HCT116 (cell line): ENCODE data around the gene DGAT2. TPM values are rescaled to one million over a fixed set of nuclear protein-coding genes. Genes with fewer than 3 reads are reported as not detected.

Experiments used
- ATAC-seq: fragments of 200-7000 bp; cut with Tn5 transposase; 2 replicates; pipeline ENCODE4 v1.9.1; 2020; ENCODE audit warnings: mild to moderate bottlenecking, moderate library complexity
- BruUV-seq: library from RNA; stranded (reverse); fragments of 400-500 nt; replicated peaks from 2 replicates; lab custom pipeline; 2021; lab: Mats Ljungman, UMichigan
- CTCF ChIA-PET: fragments of 300-600 bp; sonication (Branson Sonifier 250); formaldehyde crosslinking; loops from one replicate; lab custom pipeline; 2021; ENCODE audit warnings: antibody characterized with exemption; lab: Charles Lee
- POLR2A ChIA-PET: fragments of 300-600, 350-600 bp; sonication (Branson Sonifier 250); formaldehyde crosslinking; loops from one replicate; lab custom pipeline; 2021; ENCODE audit warnings: antibody characterized with exemption; lab: Charles Lee
- RAD21 ChIA-PET, 2 experiments: fragments of 300-600 bp; sonication (Branson Sonifier 250); formaldehyde crosslinking; loops; one replicate each; lab custom pipeline; 2023; ENCODE audit warnings: low total read pairs in 2 of 2; ENCODE audit not compliant: uncharacterized antibody in 2 of 2, unreplicated experiment in 2 of 2, low non-redundant PET in 1 of 2; lab: Charles Lee
- DNase-seq: peaks from one replicate; pipeline ENCODE4 v3.0.0-alpha.2; 2010; ENCODE audit warnings: low read depth, low spot score
- H2AFZ ChIP-seq: fragments of 200-600 bp; shearing (Covaris generic), sonication (generic); 2 replicates; pipeline ENCODE4 v1.6.1; 2017; ENCODE audit warnings: low read depth, mixed run types, mixed read lengths, antibody characterized with exemption, low read length; ENCODE audit not compliant: poor library complexity, severe bottlenecking
- H3K27ac ChIP-seq: 2 replicates; pipeline ENCODE4 v1.5.1; 2012; ENCODE audit warnings: low read depth, low read length
- H3K27me3 ChIP-seq: fragments of 200-600 bp; sonication (generic); 2 replicates; pipeline ENCODE4 v1.6.1; 2016; ENCODE audit warnings: mixed run types, low read length, mixed read lengths; ENCODE audit not compliant: insufficient read depth
- H3K36me3 ChIP-seq, 2 experiments: fragments of 200-500 bp in 1 of 2; fragments of 200-600 bp in 1 of 2; sonication (Bioruptor generic) in 1 of 2; sonication (generic) in 1 of 2; 2 replicates each; pipeline versions ENCODE4 v1.5.1 to v1.6.1; 2014 to 2016; ENCODE audit warnings: low read length in 2 of 2, inconsistent platforms in 1 of 2, mixed read lengths in 1 of 2, mixed run types in 1 of 2; ENCODE audit not compliant: insufficient read depth in 2 of 2, control insufficient read depth in 1 of 2
- H3K4me1 ChIP-seq, 2 experiments: fragments of 200-600 bp in 1 of 2; sonication (generic) in 1 of 2; 2 replicates each; pipeline versions ENCODE4 v1.5.1 to v1.6.1; 2012 to 2017; ENCODE audit warnings: low read length in 2 of 2, inconsistent platforms in 1 of 2, mild to moderate bottlenecking in 1 of 2, mixed read lengths in 1 of 2, mixed run types in 1 of 2, moderate library complexity in 1 of 2; ENCODE audit not compliant: insufficient read depth in 2 of 2, control insufficient read depth in 1 of 2
- H3K4me2 ChIP-seq: fragments of 200-600 bp; sonication (generic); 2 replicates; pipeline ENCODE4 v1.6.1; 2017; ENCODE audit warnings: mixed run types, low read length, mixed read lengths
- H3K4me3 ChIP-seq, 2 experiments: fragments of 200-600 bp in 1 of 2; sonication (generic) in 1 of 2; replicated peaks in 1 of 2; 2 replicates each; pipeline ENCODE4 v1.5.1; 2011 to 2016; ENCODE audit warnings: low read length in 2 of 2, control low read depth in 1 of 2, low read depth in 1 of 2, mild to moderate bottlenecking in 1 of 2, mixed read lengths in 1 of 2, mixed run types in 1 of 2
- H3K79me2 ChIP-seq: fragments of 200-600 bp; sonication (generic); 2 replicates; pipeline ENCODE4 v1.6.1; 2017; ENCODE audit warnings: mild to moderate bottlenecking, mixed run types, low read length, moderate library complexity, mixed read lengths; ENCODE audit not compliant: insufficient read depth
- H3K9ac ChIP-seq: fragments of 200-600 bp; sonication (generic); 2 replicates; pipeline ENCODE4 v1.6.1; 2016; ENCODE audit warnings: low read length, mixed read lengths
- H3K9me2 ChIP-seq: fragments of 200-600 bp; sonication (generic), shearing (Covaris generic); 2 replicates; pipeline ENCODE4 v1.6.1; 2017; ENCODE audit warnings: mixed run types, mild to moderate bottlenecking, moderate library complexity; ENCODE audit not compliant: insufficient read depth
- H3K9me3 ChIP-seq, 2 experiments: fragments of 200-500 bp in 1 of 2; fragments of 200-600 bp in 1 of 2; sonication (Bioruptor generic) in 1 of 2; sonication (generic) in 1 of 2; 2 replicates each; pipeline ENCODE4 v1.6.1; 2014 to 2017; ENCODE audit warnings: low read length in 2 of 2, mixed read lengths in 2 of 2, inconsistent platforms in 1 of 2, low read depth in 1 of 2, mild to moderate bottlenecking in 1 of 2, mixed run types in 1 of 2, moderate library complexity in 1 of 2; ENCODE audit not compliant: control insufficient read depth in 1 of 2, insufficient read depth in 1 of 2
- H4K20me1 ChIP-seq: fragments of 200-600 bp; sonication (generic), shearing (Covaris generic); 2 replicates; pipeline ENCODE4 v1.6.1; 2017; ENCODE audit warnings: mixed run types, mild to moderate bottlenecking, moderate library complexity; ENCODE audit not compliant: insufficient read depth
- CBX3 ChIP-seq: IDR thresholded peaks from 2 replicates; pipeline ENCODE4 v1.6.1; 2012; ENCODE audit warnings: low read depth
- CEBPB ChIP-seq: IDR thresholded peaks from 2 replicates; pipeline ENCODE4 v1.6.1; 2012; ENCODE audit warnings: low read depth
- EGR1 ChIP-seq: IDR thresholded peaks from 2 replicates; pipeline ENCODE4 v1.6.1; 2012; ENCODE audit warnings: low read depth
- EZH2 ChIP-seq: fragments of 200-600 bp; sonication (generic); IDR thresholded peaks from 2 replicates; pipeline ENCODE4 v1.6.1; 2017; ENCODE audit warnings: antibody characterized with exemption, mixed run types
- FOSL1 ChIP-seq: IDR thresholded peaks from 2 replicates; pipeline ENCODE4 v1.6.1; 2012; ENCODE audit warnings: low read depth
- MAX ChIP-seq: IDR thresholded peaks from 2 replicates; pipeline ENCODE4 v1.6.1; 2012
- POLR2A ChIP-seq: IDR thresholded peaks from 2 replicates; pipeline ENCODE4 v1.7.0; 2011; ENCODE audit warnings: borderline replicate concordance; ENCODE audit not compliant: insufficient read depth, insufficient read length; ENCODE audit errors: extremely low read depth
- RAD21 ChIP-seq: IDR thresholded peaks from 2 replicates; pipeline ENCODE4 v1.6.1; 2012; ENCODE audit warnings: low read depth, mild to moderate bottlenecking
- REST ChIP-seq: IDR thresholded peaks from 2 replicates; pipeline ENCODE4 v1.6.1; 2012; ENCODE audit warnings: low read depth
- SIN3A ChIP-seq: IDR thresholded peaks from 2 replicates; pipeline ENCODE4 v1.6.1; 2012; ENCODE audit warnings: low read depth
- SP1 ChIP-seq: IDR thresholded peaks from 2 replicates; pipeline ENCODE4 v1.6.1; 2012; ENCODE audit warnings: low read depth
- YY1 ChIP-seq: IDR thresholded peaks from 2 replicates; pipeline ENCODE4 v1.6.1; 2011; ENCODE audit warnings: low read length, low read depth, moderate library complexity, mild to moderate bottlenecking; ENCODE audit not compliant: insufficient replicate concordance; ENCODE audit errors: extremely low read depth
- ZBTB33 ChIP-seq: IDR thresholded peaks from 2 replicates; pipeline ENCODE4 v1.6.1; 2011; ENCODE audit warnings: mild to moderate bottlenecking, low read length, moderate library complexity; ENCODE audit not compliant: insufficient replicate concordance; ENCODE audit errors: extremely low read depth
- ZFX ChIP-seq: fragments of 450-650 bp; IDR thresholded peaks from 2 replicates; pipeline ENCODE4 v1.6.1; 2017
- ZNF274 ChIP-seq: fragments of 200-500 bp; sonication (Bioruptor generic); IDR thresholded peaks from 2 replicates; pipeline ENCODE4 v1.6.1; 2014; ENCODE audit warnings: mild to moderate bottlenecking, low read depth, low read length, inconsistent platforms
- intact Hi-C: fragments of 100-400 bp; cut with micrococcal nuclease; formaldehyde crosslinking; loops from 2 replicates; pipeline ENCODE4 v1.10.0; 2022
- total RNA-seq: library from RNA; stranded (reverse); gene quantifications from one replicate; pipeline ENCODE4 v1.2.1, GENCODE V29; 2021; ENCODE audit not compliant: unreplicated experiment

The DGAT2 gene
- total RNA-seq, 1 experiment from 2014 or later, result 2.4 TPM

GRCh38 chr11:75841739-75842138 lies 73.2 kb downstream of the DGAT2 start:
- no peaks in the 10 kb centered on the region for H4K20me1 ChIP-seq
- H2AFZ ChIP-seq, result no peak overlapping the region
- TF ChIP-seq FOSL1 (no peak), YY1 (no peak)
- TF ChIP-seq, all 23 proteins: peak for 0
- POLR2A ChIA-PET, result no interaction called here
- no TSS peak for BruUV-seq
- Histone ChIP-seq H3K9me2 (no peaks in the 10 kb centered on the region), H3K4me1 (no peaks in the 10 kb centered on the region), H3K9ac (no peak overlapping the region), H3K27ac (no peak overlapping the region), H3K27me3 (no peaks in the 10 kb centered on the region), H3K9me3 (no peaks in the 10 kb centered on the region), H3K79me2 (no peaks in the 10 kb centered on the region), H3K36me3 (no peaks in the 10 kb centered on the region), H3K4me2 (no peak overlapping the region), H3K4me3 (no peak overlapping the region)
- intact Hi-C loops, result no loop called here
- no peak for DNase-seq
- CTCF ChIA-PET, result no interaction called here
- RAD21 ChIA-PET, result no interaction called here
- ATAC-seq, result no peak

- Histone ChIP-seq H3K9me3 (no peaks in the 10 kb centered on the region), H3K9me2 (no peaks in the 10 kb centered on the region), H3K36me3 (no peaks in the 10 kb centered on the region), H4K20me1 (no peaks in the 10 kb centered on the region), H3K9ac (no peak overlapping the region), H3K4me1 (no peaks in the 10 kb centered on the region), H3K27ac (no peak overlapping the region), H3K4me2 (no peak overlapping the region), H2AFZ (no peak overlapping the region), H3K79me2 (no peaks in the 10 kb centered on the region), H3K4me3 (no peak overlapping the region), H3K27me3 (no peaks in the 10 kb centered on the region)
- DNase-seq (no peak), ATAC-seq (no peak)
- ChIA-PET POLR2A (no interaction called here), CTCF (no interaction called here), RAD21 (no interaction called here)
- no TSS peak for BruUV-seq
- intact Hi-C loops, result no loop called here
- TF ChIP-seq ZFX, result no peak
- TF ChIP-seq ZNF274, result no peak
- no peak for TF ChIP-seq FOSL1
- TF ChIP-seq POLR2A, result no peak
- TF ChIP-seq CEBPB, result no peak
- TF ChIP-seq RAD21, result no peak
- no peak for TF ChIP-seq CBX3
- no peak for TF ChIP-seq EGR1
- TF ChIP-seq ZBTB33, result no peak
- TF ChIP-seq SP1, result no peak
- TF ChIP-seq EZH2, result no peak
- no peak for TF ChIP-seq SIN3A
- no peak for TF ChIP-seq MAX
- no peak for TF ChIP-seq REST
Observed at GRCh38 chr11:75845324-75845723, 76.7 kb downstream of the DGAT2 start.
